ENCODE data around the gene FSTL4.

DNA sequence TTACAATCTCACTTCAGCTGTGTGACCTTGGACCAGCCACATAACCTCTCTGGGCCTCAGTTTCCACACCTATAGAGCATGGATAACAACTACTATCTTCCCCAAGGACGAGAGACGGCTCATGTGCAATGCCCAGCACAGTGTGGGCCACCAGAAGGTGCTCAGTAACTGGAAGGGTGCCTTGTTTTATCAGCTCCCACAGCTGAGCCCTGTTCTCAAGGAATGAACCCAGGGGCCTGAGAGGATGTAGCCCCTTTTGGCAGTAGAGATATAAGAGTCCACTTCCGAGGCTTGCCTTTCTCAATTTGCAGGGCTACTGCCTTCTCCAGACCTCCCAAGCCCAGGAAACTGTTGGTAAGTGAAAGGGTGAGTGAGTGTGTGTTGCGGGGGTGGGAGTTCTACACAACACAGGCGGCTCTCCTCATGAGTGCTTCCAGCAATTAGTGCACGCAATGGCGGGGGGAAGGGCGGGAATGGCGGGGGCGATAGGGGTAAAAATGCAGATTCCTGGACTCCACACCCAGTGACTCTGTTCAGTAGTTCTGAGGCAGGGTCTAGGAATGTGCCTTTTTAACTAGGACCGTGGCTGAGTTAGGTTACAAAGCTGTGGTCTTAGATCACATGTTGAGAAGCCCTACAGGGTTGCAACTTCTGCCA is 185.1 kb downstream of the FSTL4 start:
- TF ChIP-seq, protein P1, sequence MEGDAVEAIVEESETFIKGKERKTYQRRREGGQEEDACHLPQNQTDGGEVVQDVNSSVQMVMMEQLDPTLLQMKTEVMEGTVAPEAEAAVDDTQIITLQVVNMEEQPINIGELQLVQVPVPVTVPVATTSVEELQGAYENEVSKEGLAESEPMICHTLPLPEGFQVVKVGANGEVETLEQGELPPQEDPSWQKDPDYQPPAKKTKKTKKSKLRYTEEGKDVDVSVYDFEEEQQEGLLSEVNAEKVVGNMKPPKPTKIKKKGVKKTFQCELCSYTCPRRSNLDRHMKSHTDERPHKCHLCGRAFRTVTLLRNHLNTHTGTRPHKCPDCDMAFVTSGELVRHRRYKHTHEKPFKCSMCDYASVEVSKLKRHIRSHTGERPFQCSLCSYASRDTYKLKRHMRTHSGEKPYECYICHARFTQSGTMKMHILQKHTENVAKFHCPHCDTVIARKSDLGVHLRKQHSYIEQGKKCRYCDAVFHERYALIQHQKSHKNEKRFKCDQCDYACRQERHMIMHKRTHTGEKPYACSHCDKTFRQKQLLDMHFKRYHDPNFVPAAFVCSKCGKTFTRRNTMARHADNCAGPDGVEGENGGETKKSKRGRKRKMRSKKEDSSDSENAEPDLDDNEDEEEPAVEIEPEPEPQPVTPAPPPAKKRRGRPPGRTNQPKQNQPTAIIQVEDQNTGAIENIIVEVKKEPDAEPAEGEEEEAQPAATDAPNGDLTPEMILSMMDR (IDR thresholded peaks at IDR 0.05), result no peak
- no peak for TF ChIP-seq POLR2A (IDR thresholded peaks at IDR 0.05)

Data from body of pancreas (tissue), 4 donors.